Kidney glomerular epithelial cell (primary cell): ENCODE data around the gene GOSR1.

Experiments used
- DNase-seq: peaks from one replicate; lab custom pipeline; 2025; lab: John Stamatoyannopoulos, UW

Gene GOSR1

DNA sequence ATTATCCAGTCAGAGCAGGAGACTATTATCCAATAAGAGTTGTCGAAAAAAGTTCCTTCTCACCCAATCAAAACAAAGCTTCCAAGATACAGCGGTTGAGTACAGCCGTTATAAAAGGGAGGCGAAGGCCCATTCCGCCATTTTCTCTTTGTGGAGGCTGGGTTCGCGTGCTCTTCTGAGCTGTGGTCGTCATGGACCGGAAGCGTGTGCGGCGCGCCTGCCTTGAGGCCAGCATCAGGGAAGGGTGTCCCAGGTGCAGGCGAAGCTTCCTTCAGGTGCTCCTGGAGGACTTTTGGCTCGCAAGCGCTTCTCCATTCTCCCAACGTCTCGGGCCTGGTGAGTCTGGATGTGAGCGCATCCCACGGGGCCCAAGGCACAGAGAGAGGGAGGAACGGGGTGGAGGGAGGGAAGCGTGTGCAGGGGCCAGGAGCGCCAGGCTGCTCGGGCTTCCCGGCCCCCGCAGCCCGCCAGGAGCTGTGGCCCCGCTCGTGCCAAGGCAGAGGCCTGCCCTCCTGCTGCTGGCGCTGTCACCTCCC is 99.2 kb downstream of the GOSR1 start:
- no peak for DNase-seq
